Suprapubic skin (tissue), 4 donors: ENCODE data around the gene FARS2.

Experiments used
- CTCF ChIP-seq, 2 donors: fragments of 200-600 bp in 1 of 2; fragments of 450-650 bp in 1 of 2; sonication (generic) in 1 of 2; IDR thresholded peaks; one replicate each; pipeline ENCODE4 v1.5.1; 2016 to 2019; ENCODE audit warnings: antibody characterized with exemption in 2 of 2, mild to moderate bottlenecking in 1 of 2, moderate library complexity in 1 of 2
- EP300 ChIP-seq: sonication (generic); formaldehyde crosslinking; IDR thresholded peaks from one replicate; pipeline ENCODE4 v1.6.1; 2017; ENCODE audit warnings: antibody characterized with exemption
- POLR2AphosphoS5 ChIP-seq, 3 donors: sonication (generic); formaldehyde crosslinking; IDR thresholded peaks; one replicate each; pipeline ENCODE4 v1.6.1; 2017; ENCODE audit warnings: antibody characterized with exemption in 3 of 3

GRCh38 chr6:5723841-5724691 is 462.8 kb downstream of the FARS2 start:
- no peak for TF ChIP-seq CTCF (IDR thresholded peaks at IDR 0.05)
- no peak for TF ChIP-seq EP300
- TF ChIP-seq POLR2AphosphoS5 (IDR thresholded peaks at IDR 0.05), result no peak
